ENCODE measurements around the gene PRRC2B. TPM values are rescaled to one million over a fixed set of nuclear protein-coding genes. Genes with fewer than 3 reads are reported as not detected.

The PRRC2B gene
- total and polyA plus RNA-seq, 3 donors from 2014 or later, result 111 to 213 (median 175) TPM

GRCh38 chr9:131464354-131465000 lies 70.6 kb downstream of the PRRC2B start:
- TF ChIP-seq, protein P1, sequence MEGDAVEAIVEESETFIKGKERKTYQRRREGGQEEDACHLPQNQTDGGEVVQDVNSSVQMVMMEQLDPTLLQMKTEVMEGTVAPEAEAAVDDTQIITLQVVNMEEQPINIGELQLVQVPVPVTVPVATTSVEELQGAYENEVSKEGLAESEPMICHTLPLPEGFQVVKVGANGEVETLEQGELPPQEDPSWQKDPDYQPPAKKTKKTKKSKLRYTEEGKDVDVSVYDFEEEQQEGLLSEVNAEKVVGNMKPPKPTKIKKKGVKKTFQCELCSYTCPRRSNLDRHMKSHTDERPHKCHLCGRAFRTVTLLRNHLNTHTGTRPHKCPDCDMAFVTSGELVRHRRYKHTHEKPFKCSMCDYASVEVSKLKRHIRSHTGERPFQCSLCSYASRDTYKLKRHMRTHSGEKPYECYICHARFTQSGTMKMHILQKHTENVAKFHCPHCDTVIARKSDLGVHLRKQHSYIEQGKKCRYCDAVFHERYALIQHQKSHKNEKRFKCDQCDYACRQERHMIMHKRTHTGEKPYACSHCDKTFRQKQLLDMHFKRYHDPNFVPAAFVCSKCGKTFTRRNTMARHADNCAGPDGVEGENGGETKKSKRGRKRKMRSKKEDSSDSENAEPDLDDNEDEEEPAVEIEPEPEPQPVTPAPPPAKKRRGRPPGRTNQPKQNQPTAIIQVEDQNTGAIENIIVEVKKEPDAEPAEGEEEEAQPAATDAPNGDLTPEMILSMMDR (IDR thresholded peaks at IDR 0.05), result no peak
- TF ChIP-seq POLR2A (IDR thresholded peaks at IDR 0.05), result no peak
- WGBS, 2 donors, result 74 to 82% methylated on average over 24 of the region's 24 CpGs
- no peak for DNase-seq
- no peaks in the 10 kb centered on the region for H3K9me3 ChIP-seq
- no peak overlapping the region for H3K27ac ChIP-seq
- H3K4me3 ChIP-seq, result no peak overlapping the region
- H3K4me1 ChIP-seq, result no peaks in the 10 kb centered on the region
- no peaks in the 10 kb centered on the region for H3K27me3 ChIP-seq
- intact Hi-C loops (cut with DNase I; ENCODE audit: low total_unique reads), result no loop called here
- no peaks in the 10 kb centered on the region for H3K36me3 ChIP-seq (ENCODE audit: low read depth, missing control alignments)

- intact Hi-C loops (cut with DNase I; ENCODE audit: low total_unique reads), result no loop called here
- TF ChIP-seq, protein P1 (IDR thresholded peaks at IDR 0.05), result no peak
- TF ChIP-seq POLR2A (IDR thresholded peaks at IDR 0.05), result no peak
Measured at GRCh38 chr9:131465401-131465800, 71.5 kb downstream of the PRRC2B start.

GRCh38 chr9:131467214-131467935 lies 73.5 kb downstream of the PRRC2B start:
- Histone ChIP-seq H3K4me1 (no peaks in the 10 kb centered on the region), H3K9me3 (no peaks in the 10 kb centered on the region), H3K27me3 (no peaks in the 10 kb centered on the region), H3K36me3 (ENCODE audit: low read depth, missing control alignments) (no peaks in the 10 kb centered on the region), H3K27ac (no peak overlapping the region), H3K4me3 (no peak overlapping the region)
- intact Hi-C loops (cut with DNase I; ENCODE audit: low total_unique reads), result no loop called here
- peak; percentile 38 for DNase-seq
- 71 to 78% methylated on average over 8 to 13 of the region's 13 CpGs for WGBS, 2 donors
- no peak for TF ChIP-seq POLR2A (IDR thresholded peaks at IDR 0.05)
- TF ChIP-seq, protein P1 (IDR thresholded peaks at IDR 0.05), result no peak

More at GRCh38 chr9:131465401-131465800, 71.5 kb downstream of the PRRC2B start:
- no peaks in the 10 kb centered on the region for H3K27me3 ChIP-seq
- H3K4me3 ChIP-seq, result no peak overlapping the region
- H3K27ac ChIP-seq, result no peak overlapping the region
- no peaks in the 10 kb centered on the region for H3K4me1 ChIP-seq
- 87 to 89% methylated on average over 6 of the region's 6 CpGs for WGBS, 2 donors
- no peaks in the 10 kb centered on the region for H3K9me3 ChIP-seq
- no peak for DNase-seq
- no peaks in the 10 kb centered on the region for H3K36me3 ChIP-seq (ENCODE audit: low read depth, missing control alignments)

DNA sequence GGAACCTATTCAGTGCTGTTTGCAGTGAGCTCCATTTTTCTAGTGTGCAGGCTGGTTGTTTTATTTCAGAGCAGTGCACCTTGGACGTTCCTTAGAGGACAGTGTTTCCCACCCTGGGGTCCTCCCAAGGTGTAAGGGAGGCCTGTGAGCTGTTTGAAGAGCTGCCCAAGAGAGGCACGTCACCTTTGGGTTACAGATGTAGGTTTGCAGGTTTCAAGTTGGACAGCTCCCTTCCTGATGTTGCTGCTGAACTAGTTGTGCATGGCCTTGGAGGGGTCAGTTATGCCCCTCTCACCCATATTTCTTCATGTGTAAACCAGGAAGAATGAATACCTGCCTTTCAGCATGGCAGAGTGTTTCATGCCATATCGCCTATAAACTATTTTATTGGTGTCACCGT lies 74.1 kb downstream of the PRRC2B start:
- TF ChIP-seq POLR2A (IDR thresholded peaks at IDR 0.05), result no peak
- TF ChIP-seq, protein P1 (IDR thresholded peaks at IDR 0.05), result no peak
- Histone ChIP-seq H3K27me3 (no peaks in the 10 kb centered on the region), H3K9me3 (no peaks in the 10 kb centered on the region), H3K4me3 (no peak overlapping the region), H3K36me3 (ENCODE audit: low read depth, missing control alignments) (no peaks in the 10 kb centered on the region), H3K4me1 (no peaks in the 10 kb centered on the region), H3K27ac (no peak overlapping the region)
- 88 to 93% methylated on average over 4 of the region's 4 CpGs for WGBS, 2 donors
- no peak for DNase-seq
- intact Hi-C loops (cut with DNase I; ENCODE audit: low total_unique reads), result no loop called here

All from testis (tissue), 3 donors.